ENCODE measurements around the gene RHD.
"Not testable (repeated sequence)": the region's sequence is repeated elsewhere in the genome, so short reads cannot be mapped to it uniquely, and the experiment has no call there.

RHD gene

GRCh38 chr1:25288573-25289101, 16.3 kb downstream of the RHD start:
- not testable (repeated sequence) for H3K4me1 ChIP-seq (ENCODE audit: control insufficient read depth, insufficient read depth, low read depth, low read length); H4K8ac ChIP-seq (ENCODE audit: low read length); H2BK5ac ChIP-seq (ENCODE audit: low read depth, low read length, poor library complexity, severe bottlenecking); H2AFZ ChIP-seq (ENCODE audit: low read depth, low read length); H2AK5ac ChIP-seq (ENCODE audit: low read length, severe bottlenecking); H3K36me3 ChIP-seq (ENCODE audit: control insufficient read depth in 1 of 2, insufficient read depth in 2 of 2, low read depth in 1 of 2, low read length in 2 of 2); H2BK15ac ChIP-seq (ENCODE audit: low read depth, poor library complexity, severe bottlenecking); H2BK120ac ChIP-seq (ENCODE audit: low read depth, low read length); H2BK12ac ChIP-seq (ENCODE audit: low read length in 2 of 2); H3K14ac ChIP-seq (ENCODE audit: low read length in 2 of 2); DNase-seq; H3K4me3 ChIP-seq (ENCODE audit: insufficient read depth in 1 of 2, low read depth in 1 of 2, low read length in 2 of 2); H3K79me1 ChIP-seq (replicated peaks; ENCODE audit: low read length, poor library complexity, severe bottlenecking); H3K4me2 ChIP-seq (ENCODE audit: low read length, poor library complexity, severe bottlenecking); H3K9me3 ChIP-seq (ENCODE audit: control insufficient read depth, low read length); H3K23ac ChIP-seq (ENCODE audit: low read length in 2 of 2); H3K27me3 ChIP-seq (ENCODE audit: control insufficient read depth in 1 of 2, insufficient read depth in 1 of 2, low read length in 2 of 2); H3K9ac ChIP-seq (ENCODE audit: low read length); H3K4ac ChIP-seq (ENCODE audit: low read depth in 1 of 2, low read length in 2 of 2); H3K18ac ChIP-seq (ENCODE audit: low read depth in 1 of 2, low read length in 2 of 2); H3K27ac ChIP-seq (ENCODE audit: low read length, poor library complexity, severe bottlenecking); H4K91ac ChIP-seq (ENCODE audit: low read length)
- 90% methylated on average over 1 of the region's 8 CpGs for WGBS

GRCh38 chr1:25290043-25290442, 17.7 kb downstream of the RHD start:
- H2AFZ ChIP-seq (ENCODE audit: low read depth, low read length), result not testable (repeated sequence)

GRCh38 chr1:25293426-25293825, 21.1 kb downstream of the RHD start:
- WGBS, result no CpG with 5 or more reads among the region's 2 CpGs
- H3K14ac ChIP-seq (ENCODE audit: low read length in 2 of 2); H4K8ac ChIP-seq (ENCODE audit: low read length); H3K9ac ChIP-seq (ENCODE audit: low read length); DNase-seq; H2BK5ac ChIP-seq (ENCODE audit: low read depth, low read length, poor library complexity, severe bottlenecking); H3K18ac ChIP-seq (ENCODE audit: low read depth in 1 of 2, low read length in 2 of 2); H4K91ac ChIP-seq (ENCODE audit: low read length); H3K23ac ChIP-seq (ENCODE audit: low read length in 2 of 2); H3K27ac ChIP-seq (ENCODE audit: low read length, poor library complexity, severe bottlenecking); H3K27me3 ChIP-seq (ENCODE audit: control insufficient read depth in 1 of 2, insufficient read depth in 1 of 2, low read length in 2 of 2); H3K4me3 ChIP-seq (ENCODE audit: insufficient read depth in 1 of 2, low read depth in 1 of 2, low read length in 2 of 2); H2AFZ ChIP-seq (ENCODE audit: low read depth, low read length); H3K9me3 ChIP-seq (ENCODE audit: control insufficient read depth, low read length); H3K79me1 ChIP-seq (replicated peaks; ENCODE audit: low read length, poor library complexity, severe bottlenecking); H3K4me1 ChIP-seq (ENCODE audit: control insufficient read depth, insufficient read depth, low read depth, low read length); H3K36me3 ChIP-seq (ENCODE audit: control insufficient read depth in 1 of 2, insufficient read depth in 2 of 2, low read depth in 1 of 2, low read length in 2 of 2); H2BK15ac ChIP-seq (ENCODE audit: low read depth, poor library complexity, severe bottlenecking); H3K4me2 ChIP-seq (ENCODE audit: low read length, poor library complexity, severe bottlenecking); H2BK120ac ChIP-seq (ENCODE audit: low read depth, low read length); H2AK5ac ChIP-seq (ENCODE audit: low read length, severe bottlenecking); H3K4ac ChIP-seq (ENCODE audit: low read depth in 1 of 2, low read length in 2 of 2); H2BK12ac ChIP-seq (ENCODE audit: low read length in 2 of 2): not testable (repeated sequence)

More at GRCh38 chr1:25290043-25290442, 17.7 kb downstream of the RHD start:
- H3K9ac ChIP-seq (ENCODE audit: low read length); H2AK5ac ChIP-seq (ENCODE audit: low read length, severe bottlenecking); DNase-seq; H3K4me2 ChIP-seq (ENCODE audit: low read length, poor library complexity, severe bottlenecking); H2BK15ac ChIP-seq (ENCODE audit: low read depth, poor library complexity, severe bottlenecking); H3K23ac ChIP-seq (ENCODE audit: low read length in 2 of 2); H3K4me1 ChIP-seq (ENCODE audit: control insufficient read depth, insufficient read depth, low read depth, low read length); H3K14ac ChIP-seq (ENCODE audit: low read length in 2 of 2); H3K4me3 ChIP-seq (ENCODE audit: insufficient read depth in 1 of 2, low read depth in 1 of 2, low read length in 2 of 2); H3K27ac ChIP-seq (ENCODE audit: low read length, poor library complexity, severe bottlenecking); H2BK120ac ChIP-seq (ENCODE audit: low read depth, low read length); H2BK12ac ChIP-seq (ENCODE audit: low read length in 2 of 2); H3K4ac ChIP-seq (ENCODE audit: low read depth in 1 of 2, low read length in 2 of 2); H3K36me3 ChIP-seq (ENCODE audit: control insufficient read depth in 1 of 2, insufficient read depth in 2 of 2, low read depth in 1 of 2, low read length in 2 of 2); H2BK5ac ChIP-seq (ENCODE audit: low read depth, low read length, poor library complexity, severe bottlenecking); H3K18ac ChIP-seq (ENCODE audit: low read depth in 1 of 2, low read length in 2 of 2); H4K8ac ChIP-seq (ENCODE audit: low read length); H3K79me1 ChIP-seq (replicated peaks; ENCODE audit: low read length, poor library complexity, severe bottlenecking); H3K9me3 ChIP-seq (ENCODE audit: control insufficient read depth, low read length); H3K27me3 ChIP-seq (ENCODE audit: control insufficient read depth in 1 of 2, insufficient read depth in 1 of 2, low read length in 2 of 2); H4K91ac ChIP-seq (ENCODE audit: low read length): not testable (repeated sequence)
- WGBS, result 30% methylated on average over 2 of the region's 6 CpGs

GRCh38 chr1:25294889-25295826, 22.8 kb downstream of the RHD start:
- not testable (repeated sequence) for H2BK15ac ChIP-seq (ENCODE audit: low read depth, poor library complexity, severe bottlenecking); H3K23ac ChIP-seq (ENCODE audit: low read length in 2 of 2); H2BK120ac ChIP-seq (ENCODE audit: low read depth, low read length); H3K4me3 ChIP-seq (ENCODE audit: insufficient read depth in 1 of 2, low read depth in 1 of 2, low read length in 2 of 2); H3K79me1 ChIP-seq (replicated peaks; ENCODE audit: low read length, poor library complexity, severe bottlenecking); H3K36me3 ChIP-seq (ENCODE audit: control insufficient read depth in 1 of 2, insufficient read depth in 2 of 2, low read depth in 1 of 2, low read length in 2 of 2); H2AFZ ChIP-seq (ENCODE audit: low read depth, low read length); H2BK5ac ChIP-seq (ENCODE audit: low read depth, low read length, poor library complexity, severe bottlenecking); H3K4me2 ChIP-seq (ENCODE audit: low read length, poor library complexity, severe bottlenecking); DNase-seq; H2BK12ac ChIP-seq (ENCODE audit: low read length in 2 of 2); H3K14ac ChIP-seq (ENCODE audit: low read length in 2 of 2); H2AK5ac ChIP-seq (ENCODE audit: low read length, severe bottlenecking); H3K27ac ChIP-seq (ENCODE audit: low read length, poor library complexity, severe bottlenecking); H3K18ac ChIP-seq (ENCODE audit: low read depth in 1 of 2, low read length in 2 of 2); H3K9ac ChIP-seq (ENCODE audit: low read length); H4K8ac ChIP-seq (ENCODE audit: low read length); H3K4me1 ChIP-seq (ENCODE audit: control insufficient read depth, insufficient read depth, low read depth, low read length); H3K4ac ChIP-seq (ENCODE audit: low read depth in 1 of 2, low read length in 2 of 2); H3K27me3 ChIP-seq (ENCODE audit: control insufficient read depth in 1 of 2, insufficient read depth in 1 of 2, low read length in 2 of 2); H4K91ac ChIP-seq (ENCODE audit: low read length); H3K9me3 ChIP-seq (ENCODE audit: control insufficient read depth, low read length)
- WGBS, result 65% methylated on average over 8 of the region's 14 CpGs
